Spleen (tissue), 7 donors: ENCODE measurements around the gene KLHL8.

ENCODE experiments used
- CTCF ChIP-seq, 11 experiments: fragments of 200-600 bp in 7 of 11; fragments of 450-650 bp in 4 of 11; sonication (generic) in 4 of 11; IDR thresholded peaks in 8 of 11; conservative IDR thresholded peaks in 3 of 11; 1 replicate in 7 of 11; 2 replicates in 4 of 11; pipeline versions ENCODE4 v1.4.0 to v1.8.0; 2016 to 2021; ENCODE audit warnings: antibody characterized with exemption in 11 of 11, inconsistent platforms in 4 of 11, mild to moderate bottlenecking in 1 of 11
- POLR2A ChIP-seq, 3 donors: fragments of 450-650 bp; IDR thresholded peaks; one replicate each; pipeline ENCODE4 v1.5.1; 2017; ENCODE audit warnings: antibody characterized with exemption in 3 of 3, mild to moderate bottlenecking in 1 of 3
- donor health status: DM: no; HTN: no; CAD: no; lungs with moderate emphysema.
- donor health status: DM: no; HTN: no; CAD: no.
- donor health status: DM: no; HTN: no; CAD: no.

GRCh38 chr4:87147116-87147515 lies 73.3 kb downstream of the KLHL8 start:
- TF ChIP-seq CTCF (IDR thresholded peaks at IDR 0.05 in 8 of 11, conservative IDR thresholded peaks at IDR 0.05 in 3 of 11), result no peak
- TF ChIP-seq POLR2A (IDR thresholded peaks at IDR 0.05), result no peak
